Stimulated activated CD4-positive, alpha-beta T cell treated with anti-CD3 and anti-CD28 coated beads, TNF-alpha, amount 100 ng/mL, for 48 hours (primary cell): Measurements from ENCODE around the gene RGS3.
A peak's percentile ranks its signal among the peaks of the same experiment; 100 is the strongest.

Experiments
- DNase-seq, 3 donors: peaks; one replicate each; pipeline ENCODE4 v3.0.0-alpha.2; 2020; ENCODE audit warnings: low read depth in 3 of 3

Gene RGS3

GRCh38 chr9:113570749-113571711, 107.5 kb downstream of the RGS3 start:
- no peak for DNase-seq

GRCh38 chr9:113572076-113572861, 108.7 kb downstream of the RGS3 start:
- DNase-seq: no peak

- DNase-seq: no peak
Measured at GRCh38 chr9:113573046-113573958, 109.8 kb downstream of the RGS3 start.

- DNase-seq: no peak
Measured at GRCh38 chr9:113573959-113574352, 110.4 kb downstream of the RGS3 start.

- DNase-seq: no peak
Measured at GRCh38 chr9:113574441-113575262, 111.1 kb downstream of the RGS3 start.

- DNase-seq: no peak
Measured at GRCh38 chr9:113577525-113578261, 114.2 kb downstream of the RGS3 start.

GRCh38 chr9:113578279-113578865, 114.8 kb downstream of the RGS3 start:
- DNase-seq: no peak

GRCh38 chr9:113578882-113579282, 115.4 kb downstream of the RGS3 start:
- peak; percentile 67 to 82 (median 81) for DNase-seq

- peak in 1 of 3 donors; percentile 19 for DNase-seq
Measured at GRCh38 chr9:113579283-113580040, 115.9 kb downstream of the RGS3 start.

- peak; percentile 43 to 70 (median 57) for DNase-seq
Measured at GRCh38 chr9:113580041-113580953, 116.8 kb downstream of the RGS3 start.

- DNase-seq: no peak
Measured at GRCh38 chr9:113580954-113581311, 117.4 kb downstream of the RGS3 start.

GRCh38 chr9:113581865-113582697, 118.6 kb downstream of the RGS3 start:
- DNase-seq: peak; percentile 64 to 73 (median 68)

- no peak for DNase-seq
Measured at GRCh38 chr9:113582698-113583200, 119.2 kb downstream of the RGS3 start.

- DNase-seq: no peak
Measured at GRCh38 chr9:113583511-113584427, 120.2 kb downstream of the RGS3 start.

- DNase-seq: no peak
Measured at GRCh38 chr9:113584428-113585084, 121.0 kb downstream of the RGS3 start.
